ENCODE results near the gene ZCCHC18.
"Not testable (repeated sequence)": the region's sequence is repeated elsewhere in the genome, so short reads cannot be mapped to it uniquely, and the experiment has no call there.

The ZCCHC18 gene

GRCh38 chrX:104112326-104112951 is at the start of gene ZCCHC18:
Gene ZCCHC18, plus strand, starts transcription at chrX:104112523. Its CDS starts 1,589 bp downstream, at chrX:104114112.
- no peak for DNase-seq

- not testable (repeated sequence) for DNase-seq
Measured at GRCh38 chrX:104062636-104063035, 49.7 kb upstream of the ZCCHC18 start.

- DNase-seq, result not testable (repeated sequence)
Measured at GRCh38 chrX:104075778-104076445, 36.4 kb upstream of the ZCCHC18 start, which contains the start of gene TMSB15C. Gene TMSB15C, minus strand, starts transcription at chrX:104076236.

GRCh38 chrX:104077854-104078253 is 34.5 kb upstream of the ZCCHC18 start:
- DNase-seq, result not testable (repeated sequence)

GRCh38 chrX:104084063-104084462 is 28.3 kb upstream of the ZCCHC18 start:
- no peak for DNase-seq

GRCh38 chrX:104084534-104085277 is 27.6 kb upstream of the ZCCHC18 start:
- no peak for DNase-seq

GRCh38 chrX:104085477-104085876 is 26.8 kb upstream of the ZCCHC18 start:
- no peak for DNase-seq

GRCh38 chrX:104085919-104086318 is 26.4 kb upstream of the ZCCHC18 start:
- no peak for DNase-seq

- peak; percentile 32 for DNase-seq
Measured at GRCh38 chrX:104098151-104098808, 14.0 kb upstream of the ZCCHC18 start.

GRCh38 chrX:104098919-104099318 is 13.4 kb upstream of the ZCCHC18 start:
- DNase-seq, result no peak

- no peak for DNase-seq
Measured at GRCh38 chrX:104104676-104105075, 7.6 kb upstream of the ZCCHC18 start.

- no peak for DNase-seq
Measured at GRCh38 chrX:104105330-104106262, 6.7 kb upstream of the ZCCHC18 start.

- DNase-seq, result no peak
Measured at GRCh38 chrX:104108955-104109354, 3.4 kb upstream of the ZCCHC18 start.

- not testable (repeated sequence) for DNase-seq
Measured at GRCh38 chrX:104110491-104111240, 1.7 kb upstream of the ZCCHC18 start.

- DNase-seq, result peak; percentile 15
Measured at GRCh38 chrX:104113222-104113965, 1.1 kb downstream of the ZCCHC18 start.

GRCh38 chrX:104117759-104118158 is 5.4 kb downstream of the ZCCHC18 start:
- no peak for DNase-seq

- DNase-seq, result no peak
Measured at GRCh38 chrX:104118765-104119164, 6.4 kb downstream of the ZCCHC18 start.

GRCh38 chrX:104122829-104123228 is 10.5 kb downstream of the ZCCHC18 start:
- no peak for DNase-seq

GRCh38 chrX:104126856-104127255 is 14.5 kb downstream of the ZCCHC18 start:
- DNase-seq, result no peak

GRCh38 chrX:104130808-104131207 is 18.5 kb downstream of the ZCCHC18 start:
- no peak for DNase-seq
